ENCODE results near the gene HGF. TPM values are rescaled to one million over a fixed set of nuclear protein-coding genes. Genes with fewer than 3 reads are reported as not detected.

HGF gene
- total RNA-seq, 1 experiment from 2014 or later: not detected

DNA sequence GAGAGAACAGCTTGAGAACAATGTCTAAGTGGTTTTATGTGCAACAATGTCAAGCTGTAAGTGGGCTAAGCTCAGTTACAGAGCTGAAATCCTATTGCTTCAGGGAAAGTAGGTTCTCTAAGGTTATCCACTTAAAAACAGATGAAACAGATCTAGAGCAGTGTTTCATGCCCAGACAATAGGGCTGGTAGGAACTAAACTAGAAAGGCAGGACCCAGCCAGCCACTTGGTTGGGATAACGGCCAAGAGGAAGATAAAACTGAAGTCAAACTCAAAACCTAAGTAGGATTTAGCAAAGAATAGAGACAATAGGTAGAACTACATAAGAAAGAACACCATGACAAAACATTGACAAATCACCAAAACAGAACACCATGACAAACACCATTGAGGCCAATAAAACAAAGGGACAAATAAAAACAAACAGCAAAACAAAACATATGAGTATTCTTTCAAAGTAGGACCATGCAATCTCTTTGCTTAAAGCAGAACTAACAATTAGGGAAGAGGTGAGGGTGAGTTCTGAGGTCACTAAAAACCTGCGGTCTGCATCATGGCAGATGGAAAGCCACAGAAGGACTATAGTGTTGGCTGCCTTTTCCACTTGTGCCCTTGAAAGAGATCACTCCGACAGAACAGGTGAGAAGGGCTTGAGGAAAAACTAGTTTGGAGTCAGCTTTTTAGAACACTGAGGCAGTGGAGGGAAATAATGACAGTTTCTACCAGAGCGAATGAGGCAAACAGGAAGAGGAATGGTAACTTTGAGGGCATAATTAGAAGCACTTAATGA is 81.0 kb downstream of the HGF start:
- ChIA-PET CTCF (no interaction called here), POLR2A (no interaction called here)
- H3K36me3 Mint-ChIP-seq (ENCODE audit: insufficient read depth, unreplicated experiment): no peaks in the 10 kb centered on the region
- H3K4me3 Mint-ChIP-seq (ENCODE audit: unreplicated experiment): no peak overlapping the region
- H3K27me3 Mint-ChIP-seq (ENCODE audit: insufficient read depth, unreplicated experiment): no peaks in the 10 kb centered on the region
- intact Hi-C loops (cut with micrococcal nuclease; ENCODE audit: unreplicated experiment): no loop called here
- no peak overlapping the region for H3K4me3 ChIP-seq (ENCODE audit: low read depth, low read length)
- no peak for DNase-seq
- H3K27ac Mint-ChIP-seq (ENCODE audit: unreplicated experiment): no peak overlapping the region
- H3K9me3 ChIP-seq: no peaks in the 10 kb centered on the region
- H3K36me3 ChIP-seq (ENCODE audit: control insufficient read depth, insufficient read depth, low read length): no peaks in the 10 kb centered on the region
- H3K27me3 ChIP-seq (replicated peaks; ENCODE audit: control insufficient read depth, insufficient read depth, low read length): no peaks in the 10 kb centered on the region
- TF ChIP-seq, protein P1, sequence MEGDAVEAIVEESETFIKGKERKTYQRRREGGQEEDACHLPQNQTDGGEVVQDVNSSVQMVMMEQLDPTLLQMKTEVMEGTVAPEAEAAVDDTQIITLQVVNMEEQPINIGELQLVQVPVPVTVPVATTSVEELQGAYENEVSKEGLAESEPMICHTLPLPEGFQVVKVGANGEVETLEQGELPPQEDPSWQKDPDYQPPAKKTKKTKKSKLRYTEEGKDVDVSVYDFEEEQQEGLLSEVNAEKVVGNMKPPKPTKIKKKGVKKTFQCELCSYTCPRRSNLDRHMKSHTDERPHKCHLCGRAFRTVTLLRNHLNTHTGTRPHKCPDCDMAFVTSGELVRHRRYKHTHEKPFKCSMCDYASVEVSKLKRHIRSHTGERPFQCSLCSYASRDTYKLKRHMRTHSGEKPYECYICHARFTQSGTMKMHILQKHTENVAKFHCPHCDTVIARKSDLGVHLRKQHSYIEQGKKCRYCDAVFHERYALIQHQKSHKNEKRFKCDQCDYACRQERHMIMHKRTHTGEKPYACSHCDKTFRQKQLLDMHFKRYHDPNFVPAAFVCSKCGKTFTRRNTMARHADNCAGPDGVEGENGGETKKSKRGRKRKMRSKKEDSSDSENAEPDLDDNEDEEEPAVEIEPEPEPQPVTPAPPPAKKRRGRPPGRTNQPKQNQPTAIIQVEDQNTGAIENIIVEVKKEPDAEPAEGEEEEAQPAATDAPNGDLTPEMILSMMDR (IDR thresholded peaks at IDR 0.05; ENCODE audit: insufficient read depth in 1 of 2, low read depth in 1 of 2, low read length in 1 of 2, severe bottlenecking in 1 of 2, unreplicated experiment in 1 of 2): no peak
- peaks cover 9% of the 10 kb centered on the region for H3K4me1 Mint-ChIP-seq (ENCODE audit: low read depth, unreplicated experiment)
- BruUV-seq (replicated peaks): no TSS peak
- H3K9me3 Mint-ChIP-seq (ENCODE audit: unreplicated experiment): no peaks in the 10 kb centered on the region
- no peaks in the 10 kb centered on the region for H3K4me1 ChIP-seq

- no peaks in the 10 kb centered on the region for H3K27me3 ChIP-seq (replicated peaks; ENCODE audit: control insufficient read depth, insufficient read depth, low read length)
- Mint-ChIP-seq H3K27me3 (ENCODE audit: insufficient read depth, unreplicated experiment) (no peaks in the 10 kb centered on the region), H3K9me3 (ENCODE audit: unreplicated experiment) (no peaks in the 10 kb centered on the region), H3K4me3 (ENCODE audit: unreplicated experiment) (no peak overlapping the region), H3K4me1 (ENCODE audit: low read depth, unreplicated experiment) (peaks cover 9% of the 10 kb centered on the region), H3K36me3 (ENCODE audit: insufficient read depth, unreplicated experiment) (no peaks in the 10 kb centered on the region), H3K27ac (ENCODE audit: unreplicated experiment) (no peak overlapping the region)
- POLR2A ChIA-PET: no interaction called here
- intact Hi-C loops (cut with micrococcal nuclease; ENCODE audit: unreplicated experiment): no loop called here
- H3K36me3 ChIP-seq (ENCODE audit: control insufficient read depth, insufficient read depth, low read length): no peaks in the 10 kb centered on the region
- BruUV-seq (replicated peaks): no TSS peak
- CTCF ChIA-PET: no interaction called here
- no peaks in the 10 kb centered on the region for H3K9me3 ChIP-seq
- H3K4me3 ChIP-seq (ENCODE audit: low read depth, low read length): no peak overlapping the region
- TF ChIP-seq, protein P1 (IDR thresholded peaks at IDR 0.05; ENCODE audit: insufficient read depth in 1 of 2, low read depth in 1 of 2, low read length in 1 of 2, severe bottlenecking in 1 of 2, unreplicated experiment in 1 of 2): no peak
- no peak for DNase-seq
- H3K4me1 ChIP-seq: no peaks in the 10 kb centered on the region
Observed at GRCh38 chr7:81687062-81687461, 82.8 kb downstream of the HGF start.

DNA sequence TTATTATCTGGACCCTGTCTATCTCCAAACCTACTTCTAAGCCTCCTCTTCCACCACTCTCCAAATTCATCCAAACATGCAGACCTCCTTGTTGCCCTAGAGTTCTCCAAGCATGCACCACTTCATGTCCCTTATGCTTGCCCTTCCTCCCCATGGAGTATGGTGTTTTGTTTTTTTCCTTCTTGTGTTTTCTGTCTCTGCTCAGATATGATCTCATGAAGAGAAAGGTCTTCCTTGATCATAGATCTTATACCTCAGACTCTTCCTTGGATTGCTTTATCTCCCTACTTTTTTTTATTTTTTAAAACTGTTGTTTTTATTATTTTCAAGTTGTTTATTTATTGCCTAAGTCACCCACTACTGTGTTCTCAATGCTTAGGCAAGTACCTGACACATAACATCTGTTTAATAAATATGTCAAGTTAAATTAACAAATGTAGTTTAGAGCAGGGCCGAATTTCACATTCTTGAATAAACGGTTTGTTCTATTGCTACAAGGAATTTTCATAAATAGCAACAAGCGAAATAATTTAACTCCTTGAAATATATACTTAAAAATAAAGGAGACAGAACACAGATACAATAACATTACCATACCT is 84.5 kb downstream of the HGF start:
- no peaks in the 10 kb centered on the region for H3K9me3 Mint-ChIP-seq (ENCODE audit: unreplicated experiment)
- no peak for DNase-seq
- no peaks in the 10 kb centered on the region for H3K4me1 ChIP-seq
- no peak overlapping the region for H3K27ac Mint-ChIP-seq (ENCODE audit: unreplicated experiment)
- no peaks in the 10 kb centered on the region for H3K9me3 ChIP-seq
- H3K36me3 ChIP-seq (ENCODE audit: control insufficient read depth, insufficient read depth, low read length): no peaks in the 10 kb centered on the region
- H3K27me3 ChIP-seq (replicated peaks; ENCODE audit: control insufficient read depth, insufficient read depth, low read length): no peaks in the 10 kb centered on the region
- H3K4me1 Mint-ChIP-seq (ENCODE audit: low read depth, unreplicated experiment): peaks cover 9% of the 10 kb centered on the region
- H3K4me3 Mint-ChIP-seq (ENCODE audit: unreplicated experiment): no peak overlapping the region
- no TSS peak for BruUV-seq (replicated peaks)
- no peaks in the 10 kb centered on the region for H3K36me3 Mint-ChIP-seq (ENCODE audit: insufficient read depth, unreplicated experiment)
- POLR2A ChIA-PET: no interaction called here
- TF ChIP-seq, protein P1 (IDR thresholded peaks at IDR 0.05; ENCODE audit: insufficient read depth in 1 of 2, low read depth in 1 of 2, low read length in 1 of 2, severe bottlenecking in 1 of 2, unreplicated experiment in 1 of 2): no peak
- H3K27me3 Mint-ChIP-seq (ENCODE audit: insufficient read depth, unreplicated experiment): no peaks in the 10 kb centered on the region
- CTCF ChIA-PET: no interaction called here
- no peak overlapping the region for H3K4me3 ChIP-seq (ENCODE audit: low read depth, low read length)
- intact Hi-C loops (cut with micrococcal nuclease; ENCODE audit: unreplicated experiment): no loop called here

Data from Caco-2 (cell line).